Urinary bladder (tissue), 4 donors: ENCODE results near the gene SERINC5. TPM values are rescaled to one million over a fixed set of nuclear protein-coding genes. Genes with fewer than 3 reads are reported as not detected.
"Not testable (repeated sequence)": the region's sequence is repeated elsewhere in the genome, so short reads cannot be mapped to it uniquely, and the experiment has no call there.

ENCODE experiments used
- DNase-seq: peaks from one replicate; pipeline ENCODE4 v3.0.0-alpha.2; 2015; ENCODE audit errors: extremely low spot score
- H3K27ac ChIP-seq: one replicate; pipeline ENCODE4 v1.5.1; 2013; ENCODE audit warnings: low read depth, mild to moderate bottlenecking, moderate library complexity
- H3K36me3 ChIP-seq: one replicate; pipeline ENCODE4 v1.6.1; 2013; ENCODE audit warnings: mild to moderate bottlenecking, moderate library complexity; ENCODE audit not compliant: insufficient read depth
- H3K4me1 ChIP-seq: one replicate; pipeline ENCODE4 v1.6.1; 2013; ENCODE audit warnings: mild to moderate bottlenecking, moderate library complexity; ENCODE audit not compliant: insufficient read depth
- H3K4me3 ChIP-seq: one replicate; pipeline ENCODE4 v1.5.1; 2013; ENCODE audit warnings: low read depth, low read length
- whole genome bisulfite sequencing: extraction: QIAGEN DNeasy Blood & Tissue Kit; methylation state at CpG from one replicate; pipeline ENCODE4 v1.1.7; 2013; 5-methylcytosine and 5-hydroxymethylcytosine counted together
- polyA plus RNA-seq: library from polyadenylated mRNA; stranded (reverse); fragments of 200-250 nt; gene quantifications from one replicate; pipeline ENCODE4 v1.2.3, GENCODE V29; 2013
- total RNA-seq: library from RNA; depleted of rRNA; stranded (reverse); fragments of >200 nt; gene quantifications from one replicate; pipeline ENCODE4 v1.2.3, GENCODE V29; 2014
- donor health status: healthy with polysubstance abuse.
- donor health status: healthy.

Gene SERINC5
- total and polyA plus RNA-seq, 2 donors = 7.2 to 48.7 TPM

DNA sequence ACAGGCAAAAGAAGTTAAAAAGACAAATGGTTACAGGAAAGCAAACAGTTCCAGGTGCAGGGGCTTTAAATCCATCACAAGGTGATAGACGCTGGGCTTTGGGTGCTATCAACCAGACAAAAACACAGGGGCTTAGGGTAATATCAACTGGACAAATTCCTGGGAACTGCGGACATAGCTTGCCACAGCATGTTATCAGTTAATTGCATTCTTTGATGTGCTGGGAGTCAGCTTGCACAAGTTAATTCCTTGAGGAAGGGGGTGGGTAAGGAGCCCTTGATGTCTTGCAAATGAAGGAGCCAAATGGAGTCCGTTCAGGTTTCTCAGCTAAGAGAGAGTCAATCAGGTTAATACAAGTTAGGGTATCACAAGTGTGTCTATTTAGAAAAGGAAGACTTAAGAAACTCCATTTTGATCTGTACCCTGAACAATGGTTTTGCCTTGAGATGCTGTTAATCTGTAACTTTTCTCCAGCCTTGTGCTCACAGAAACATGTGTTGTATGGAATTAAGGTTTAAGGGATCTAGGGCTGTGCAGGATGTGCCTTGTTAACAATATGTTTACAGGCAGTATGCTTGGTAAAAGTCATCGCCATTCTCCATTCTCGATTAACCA lies 144.4 kb downstream of the SERINC5 start:
- H3K36me3 ChIP-seq, DNase-seq, H3K27ac ChIP-seq, H3K4me1 ChIP-seq, H3K4me3 ChIP-seq: not testable (repeated sequence)
- 48% methylated on average over 5 of the region's 5 CpGs for WGBS

DNA sequence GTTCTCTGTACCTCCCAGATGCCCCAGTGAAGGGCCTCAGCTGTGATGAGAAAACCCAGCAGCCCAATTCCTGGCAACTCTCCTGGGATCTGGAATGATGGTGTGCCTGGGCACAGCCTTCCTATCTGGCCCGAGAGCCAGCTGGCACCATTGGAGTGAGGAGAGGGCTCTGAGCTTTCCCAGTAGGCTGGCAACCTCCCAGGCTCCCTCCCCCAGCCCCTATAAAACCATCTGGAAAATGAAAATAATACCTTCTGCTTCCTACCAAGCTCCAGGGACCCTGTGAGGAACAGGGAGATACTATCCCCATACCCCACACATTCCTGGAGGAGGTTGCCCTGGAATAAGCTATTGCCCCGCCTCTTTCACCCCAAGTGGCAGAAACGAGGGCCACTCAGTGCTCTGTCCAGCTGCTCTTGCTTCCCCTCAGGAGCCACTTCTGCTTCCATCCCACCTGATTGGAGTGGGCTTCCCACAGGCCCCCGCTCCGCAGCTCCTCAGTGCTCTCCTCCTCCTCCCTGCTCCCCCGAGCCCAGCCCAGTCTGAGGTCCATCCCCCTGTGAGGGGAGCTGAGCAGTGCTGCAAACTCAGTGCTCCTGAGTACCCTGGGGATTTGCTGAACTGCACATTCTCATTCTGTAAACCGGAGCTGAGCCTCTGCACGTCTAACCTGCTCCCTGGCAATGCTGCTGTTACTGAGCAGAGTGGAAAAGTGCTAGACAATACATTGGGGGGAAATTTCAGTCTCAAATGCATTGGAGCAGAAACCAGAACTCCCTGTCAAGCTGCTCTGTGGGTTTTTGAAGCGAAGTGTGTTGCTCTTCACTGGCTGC lies 146.0 kb downstream of the SERINC5 start:
- WGBS = 41% methylated on average over 9 of the region's 9 CpGs
- H3K36me3 ChIP-seq = no peaks in the 10 kb centered on the region
- no peak overlapping the region for H3K27ac ChIP-seq
- no peaks in the 10 kb centered on the region for H3K4me1 ChIP-seq
- DNase-seq = no peak
- H3K4me3 ChIP-seq = no peak overlapping the region

DNA sequence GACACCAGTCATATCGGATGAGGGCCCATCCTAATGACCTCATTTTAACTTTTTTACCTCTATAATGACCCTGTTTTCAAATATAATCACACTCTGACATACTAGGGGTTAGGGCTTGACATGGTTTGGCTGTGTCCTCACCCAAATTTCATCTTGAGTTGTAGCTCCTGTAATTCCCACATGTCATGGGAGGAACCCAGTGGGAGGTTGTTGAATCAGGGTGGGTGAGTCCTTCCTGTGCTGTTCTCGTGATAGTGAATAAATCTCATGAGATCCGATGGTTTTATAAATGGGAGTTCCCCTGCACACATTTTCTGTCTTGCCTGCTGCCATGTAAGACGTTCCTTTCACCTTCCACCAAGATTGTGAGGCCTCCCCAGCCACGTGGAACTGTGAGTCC lies 148.9 kb downstream of the SERINC5 start:
- Histone ChIP-seq H3K4me1 (no peaks in the 10 kb centered on the region), H3K36me3 (no peaks in the 10 kb centered on the region), H3K4me3 (no peak overlapping the region), H3K27ac (no peak overlapping the region)
- DNase-seq = no peak
- WGBS = 77% methylated on average over 5 of the region's 5 CpGs

DNA sequence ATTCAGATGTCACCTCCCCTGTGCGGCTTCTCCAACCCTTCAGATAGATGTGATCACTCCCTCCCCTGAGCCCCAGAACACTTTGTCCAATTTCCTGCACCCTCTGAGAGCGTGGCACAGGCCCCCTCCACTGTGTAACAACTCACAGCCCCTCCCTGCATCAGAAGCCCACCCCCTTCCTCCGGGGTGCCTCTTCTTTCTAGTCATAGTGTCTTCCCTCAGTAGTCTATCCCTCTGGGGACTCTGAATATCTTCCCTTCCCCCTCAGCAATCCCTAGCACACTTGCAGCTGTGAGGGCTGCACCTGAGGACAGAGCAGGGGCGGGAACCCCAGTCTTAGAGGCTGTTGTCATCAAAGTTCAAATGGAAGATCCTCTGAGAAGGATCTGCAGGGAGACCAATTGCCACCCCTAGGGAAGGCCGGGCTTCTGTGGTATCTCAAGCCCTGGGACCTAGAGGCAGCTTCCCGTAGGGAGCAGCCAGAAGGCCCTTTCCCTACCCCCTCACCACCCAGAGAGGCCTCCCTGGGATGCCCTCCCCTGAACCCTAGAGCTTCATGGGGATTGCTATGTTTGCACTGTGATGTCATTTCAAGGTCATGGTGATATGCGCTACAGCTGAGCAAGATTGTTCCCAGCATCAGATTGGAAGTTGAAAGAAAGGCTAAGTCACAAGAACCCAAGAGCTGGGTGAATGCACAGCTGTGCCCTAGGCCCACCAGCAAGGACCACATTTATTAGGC lies 150.0 kb downstream of the SERINC5 start:
- no peak for DNase-seq
- H3K27ac ChIP-seq = no peak overlapping the region
- no peaks in the 10 kb centered on the region for H3K4me1 ChIP-seq
- 85% methylated on average over 7 of the region's 7 CpGs for WGBS
- no peaks in the 10 kb centered on the region for H3K36me3 ChIP-seq
- H3K4me3 ChIP-seq = no peak overlapping the region

DNA sequence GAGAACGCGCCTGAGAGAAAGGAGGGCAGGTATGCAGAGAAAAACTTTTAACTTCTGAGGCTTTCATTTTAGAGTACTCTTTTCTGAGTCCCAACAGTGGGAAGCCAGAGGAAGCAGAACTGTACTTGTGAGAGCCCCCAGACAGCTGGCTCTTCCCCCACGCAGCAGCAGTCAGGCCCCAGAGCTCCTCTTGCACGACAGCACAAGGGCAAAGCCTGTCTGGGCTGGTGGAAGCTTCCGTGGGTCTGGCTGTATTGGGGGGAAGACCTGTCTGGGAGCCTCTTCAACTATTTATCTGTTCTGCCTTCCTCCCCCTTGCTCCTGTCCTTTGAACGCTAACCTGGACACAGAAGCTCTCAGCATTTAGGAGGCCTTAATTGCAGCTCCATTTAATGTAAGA lies 152.5 kb downstream of the SERINC5 start:
- DNase-seq = no peak
- WGBS = 84% methylated on average over 6 of the region's 6 CpGs
- Histone ChIP-seq H3K36me3 (no peaks in the 10 kb centered on the region), H3K27ac (no peak overlapping the region), H3K4me3 (no peak overlapping the region), H3K4me1 (no peaks in the 10 kb centered on the region)

DNA sequence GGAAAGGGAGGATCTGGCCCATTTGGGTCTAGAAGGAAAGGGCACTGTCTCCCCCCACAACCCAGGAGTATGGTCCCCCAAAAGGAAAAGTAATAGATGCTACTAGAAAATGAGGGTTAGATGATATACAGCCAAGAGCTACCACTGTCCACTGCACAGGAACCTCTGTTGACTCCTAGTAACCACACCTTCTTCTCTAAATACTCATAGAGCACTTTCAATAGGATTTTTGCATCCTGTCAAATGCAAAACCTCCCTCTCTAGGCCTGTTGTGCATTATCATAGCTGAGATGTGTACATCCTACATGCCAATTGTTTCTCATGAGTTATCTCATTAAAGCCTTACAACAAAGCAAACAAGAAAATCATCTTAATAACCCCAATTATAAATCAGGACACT lies 153.9 kb downstream of the SERINC5 start:
- Histone ChIP-seq H3K4me3 (no peak overlapping the region), H3K36me3 (no peaks in the 10 kb centered on the region), H3K27ac (no peak overlapping the region), H3K4me1 (no peaks in the 10 kb centered on the region)
- DNase-seq = no peak

DNA sequence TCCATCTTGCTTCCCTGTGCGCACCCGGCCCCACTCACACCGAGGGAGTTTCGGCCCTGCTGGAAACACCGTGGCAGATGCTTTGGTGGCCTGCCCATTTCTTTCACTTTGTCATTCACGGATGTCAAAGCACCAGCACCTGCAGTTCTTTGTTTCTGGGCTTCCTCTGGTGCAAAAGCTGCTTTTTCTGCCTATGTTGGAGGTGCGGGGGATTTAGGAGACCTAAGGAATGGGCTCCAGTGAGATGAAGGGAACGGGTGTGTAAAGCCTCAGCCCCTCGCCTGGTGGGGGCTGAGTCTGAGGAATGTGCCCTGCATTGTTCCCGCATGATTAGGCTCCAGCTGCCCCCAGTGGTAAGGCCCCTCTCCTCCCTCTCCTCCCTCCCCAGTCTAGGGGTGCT lies 158.4 kb downstream of the SERINC5 start:
- WGBS = 93% methylated on average over 10 of the region's 10 CpGs
- Histone ChIP-seq H3K4me1 (no peaks in the 10 kb centered on the region), H3K27ac (no peak overlapping the region), H3K36me3 (no peaks in the 10 kb centered on the region), H3K4me3 (no peak overlapping the region)
- DNase-seq = no peak

DNA sequence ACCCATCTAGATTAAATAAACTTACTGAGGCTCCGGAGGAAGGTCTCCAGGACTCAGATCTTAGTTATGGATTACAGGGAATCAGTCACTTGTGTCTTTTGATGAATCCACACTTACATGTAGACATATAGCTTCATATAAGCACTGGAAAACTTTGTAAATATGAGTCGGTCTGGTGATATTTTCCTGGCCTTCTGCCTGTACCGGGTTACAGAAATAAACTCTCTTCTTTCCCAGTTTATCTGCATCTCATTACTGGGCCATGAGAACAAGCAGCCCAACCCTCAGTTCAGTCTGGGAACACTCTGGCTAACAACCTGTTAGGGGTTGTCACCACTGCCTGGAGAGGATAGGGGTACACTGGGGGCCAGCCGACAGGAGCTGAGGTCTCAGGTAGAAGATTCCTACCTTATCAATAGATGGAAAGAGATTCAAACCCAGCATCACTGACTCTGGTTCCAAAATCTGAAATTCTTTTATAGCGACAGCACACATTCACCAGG lies 161.6 kb downstream of the SERINC5 start:
- no peak for DNase-seq
- no peak overlapping the region for H3K27ac ChIP-seq
- H3K4me3 ChIP-seq = no peak overlapping the region
- H3K36me3 ChIP-seq = no peaks in the 10 kb centered on the region
- H3K4me1 ChIP-seq = no peaks in the 10 kb centered on the region
- 47% methylated on average over 5 of the region's 5 CpGs for WGBS

DNA sequence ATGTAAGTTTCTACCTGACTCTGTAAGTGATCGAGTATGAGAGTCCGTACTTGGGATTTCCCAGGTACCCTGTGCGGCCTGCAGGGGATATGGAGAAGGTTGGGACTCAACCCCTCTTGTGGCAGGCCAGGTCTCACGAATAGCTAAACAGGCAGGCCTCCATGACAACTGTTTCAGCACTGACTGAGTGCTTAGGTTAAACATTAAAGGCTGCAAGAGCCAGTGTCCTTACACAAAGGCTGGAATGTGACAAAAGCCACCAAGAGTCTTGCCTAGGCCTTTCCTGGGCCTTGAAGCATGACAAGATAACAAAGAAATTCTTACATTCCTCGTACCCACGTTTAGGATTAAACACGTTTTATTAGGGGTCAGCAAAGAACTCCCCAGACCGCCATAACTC lies 162.1 kb downstream of the SERINC5 start:
- H3K4me1 ChIP-seq = no peaks in the 10 kb centered on the region
- WGBS = 58% methylated on average over 8 of the region's 8 CpGs
- no peak for DNase-seq

DNA sequence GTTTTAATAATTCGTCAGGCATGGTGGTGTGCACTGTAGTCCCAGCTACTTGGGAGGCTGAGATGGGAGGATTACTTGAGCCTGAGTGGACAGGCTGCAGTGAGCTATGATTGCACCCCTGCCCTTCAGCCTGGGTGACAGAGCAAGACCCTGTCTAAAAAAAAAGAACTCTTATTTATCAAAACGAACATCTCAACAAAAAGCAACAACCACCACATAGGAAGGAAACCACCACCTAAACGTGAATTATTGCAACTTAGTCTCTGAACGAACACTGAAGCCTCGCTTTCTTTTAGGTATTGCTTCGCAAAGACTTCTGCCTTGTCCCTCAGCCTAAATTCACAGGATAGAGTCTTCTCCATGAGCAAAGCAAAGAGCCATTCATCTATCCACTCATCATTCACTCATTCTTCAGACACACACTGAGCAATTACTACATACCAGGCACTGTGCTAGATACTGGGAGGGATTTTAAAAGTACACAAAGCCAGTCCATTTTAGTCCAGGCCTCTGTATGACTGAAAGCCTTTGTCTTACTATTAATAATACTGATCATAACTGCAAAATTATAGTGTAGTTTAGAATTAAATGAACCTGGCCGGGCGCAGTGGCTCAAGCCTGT lies 163.3 kb downstream of the SERINC5 start:
- no peak for DNase-seq

More for the DNA sequence above, 162.1 kb downstream of the SERINC5 start:
- H3K36me3 ChIP-seq = no peaks in the 10 kb centered on the region
- H3K4me3 ChIP-seq = no peak overlapping the region
- no peak overlapping the region for H3K27ac ChIP-seq

DNA sequence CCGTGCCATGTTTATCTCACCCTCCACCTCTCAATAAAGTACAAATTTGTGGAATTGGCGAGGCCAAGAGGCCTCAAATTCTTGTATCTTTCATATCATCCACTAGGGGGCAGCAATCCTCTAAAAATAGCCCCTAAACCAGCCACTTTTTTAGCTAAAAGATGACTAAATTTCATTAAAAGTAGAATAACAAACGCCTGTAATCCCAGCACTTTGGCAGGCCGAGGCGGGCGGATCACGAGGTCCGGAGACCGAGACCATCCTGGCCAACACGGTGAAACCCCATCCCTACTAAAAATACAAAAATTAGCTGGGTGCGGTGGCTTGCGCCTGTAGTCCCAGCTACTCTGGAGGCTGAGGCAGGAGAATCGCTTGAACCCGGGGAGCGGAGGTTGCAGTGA lies 164.1 kb downstream of the SERINC5 start:
- peak; percentile 48 for DNase-seq
- H3K4me1 ChIP-seq, H3K36me3 ChIP-seq, H3K27ac ChIP-seq, H3K4me3 ChIP-seq: not testable (repeated sequence)
- WGBS = 31% methylated on average over 15 of the region's 15 CpGs

More for the DNA sequence above, 163.3 kb downstream of the SERINC5 start:
- Histone ChIP-seq H3K27ac (no peak overlapping the region), H3K4me3 (no peak overlapping the region), H3K4me1 (no peaks in the 10 kb centered on the region), H3K36me3 (no peaks in the 10 kb centered on the region)
- WGBS = 90% methylated on average over 8 of the region's 8 CpGs

DNA sequence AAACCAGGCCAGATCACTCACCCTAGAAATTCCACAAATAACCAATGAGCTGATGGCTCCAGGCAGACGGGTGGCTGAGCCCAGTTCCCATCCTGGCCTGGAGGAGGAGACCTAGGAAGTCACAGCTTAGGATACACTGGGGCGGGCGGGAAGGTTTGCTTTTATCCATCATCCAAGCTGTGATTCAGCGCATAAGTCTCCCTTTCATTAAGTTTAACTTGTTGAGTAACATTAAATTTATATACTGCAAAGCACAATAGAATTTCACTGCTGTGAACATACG lies 165.0 kb downstream of the SERINC5 start:
- 93% methylated on average over 5 of the region's 5 CpGs for WGBS
- no peak overlapping the region for H3K27ac ChIP-seq
- no peak for DNase-seq

DNA sequence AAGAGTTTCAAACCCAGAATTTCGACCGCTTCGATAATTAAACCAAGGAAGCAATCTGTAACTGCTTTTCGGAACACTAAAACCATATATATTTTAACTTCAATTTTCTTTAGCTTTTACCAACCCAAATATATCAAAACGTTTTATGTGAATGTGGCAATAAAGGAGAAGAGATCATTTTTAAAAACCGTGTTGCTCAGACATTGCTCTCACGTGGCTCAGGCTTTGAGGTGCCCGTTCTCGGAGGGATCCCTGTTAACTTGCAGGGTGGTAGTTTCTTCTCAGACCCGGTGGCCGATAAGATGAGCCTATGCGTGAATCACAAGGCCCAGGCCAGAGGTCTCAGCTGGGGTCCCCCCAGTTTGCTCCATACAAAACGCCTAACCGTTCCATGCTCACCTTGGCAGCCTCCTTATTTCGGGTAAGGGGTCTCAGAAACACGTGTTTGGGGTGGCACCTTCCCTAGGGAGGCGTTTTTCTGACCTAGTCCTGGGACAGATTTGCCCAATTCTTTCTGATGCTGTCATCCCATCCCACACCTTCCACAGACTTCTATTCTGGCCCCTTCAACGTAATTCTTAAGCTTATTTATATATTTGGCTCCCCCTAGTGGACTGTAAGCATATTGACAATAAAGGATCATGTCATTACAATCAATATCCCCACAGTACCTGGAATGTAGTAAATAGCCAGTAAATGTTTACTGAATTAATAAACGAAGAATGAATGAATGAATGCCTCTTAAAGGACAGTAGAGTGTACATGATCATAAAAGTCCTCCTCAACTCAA lies 172.6 kb downstream of the SERINC5 start:
- H3K36me3 ChIP-seq = no peaks in the 10 kb centered on the region
- no peaks in the 10 kb centered on the region for H3K4me1 ChIP-seq
- 34% methylated on average over 19 of the region's 19 CpGs for WGBS
- peak overlapping the region; percentile 14 for H3K4me3 ChIP-seq
- peak; percentile 26 for DNase-seq
- H3K27ac ChIP-seq = no peak overlapping the region

More for the DNA sequence above, 165.0 kb downstream of the SERINC5 start:
- H3K4me1 ChIP-seq = no peaks in the 10 kb centered on the region
- no peak overlapping the region for H3K4me3 ChIP-seq
- H3K36me3 ChIP-seq = no peaks in the 10 kb centered on the region
